Measurements from ENCODE around the gene SDK1.

DNA sequence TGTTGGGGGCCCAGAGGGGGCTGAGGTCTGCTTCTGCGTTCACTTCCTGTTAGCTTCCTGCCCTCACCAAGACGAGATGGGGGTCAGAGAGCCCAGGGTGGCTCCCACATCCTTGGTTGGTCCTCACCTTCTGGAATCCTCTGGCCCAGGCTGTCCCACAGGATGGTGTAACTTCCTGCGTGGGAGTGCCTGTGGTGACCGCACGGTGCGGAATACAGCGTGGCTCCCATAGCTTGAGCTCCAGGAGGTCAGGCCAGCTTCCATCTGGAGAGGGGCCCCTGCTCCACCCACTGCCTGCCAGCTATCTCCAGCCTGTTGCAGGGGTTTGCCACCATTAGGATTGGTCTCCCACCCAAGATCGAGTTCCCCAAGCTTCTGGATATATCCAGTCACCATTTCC lies 699.9 kb downstream of the SDK1 start:
- TF ChIP-seq POLR2A (IDR thresholded peaks at IDR 0.05) (no peak), CTCF (IDR thresholded peaks at IDR 0.05) (no peak)
